HCEC 1CT (cell line): ENCODE results near the gene TFB1M.
"Not testable (repeated sequence)": the region's sequence is repeated elsewhere in the genome, so short reads cannot be mapped to it uniquely, and the experiment has no call there.

Source experiments
- DNase-seq: peaks from one replicate; pipeline ENCODE4 v3.0.0-alpha.2; 2017

Gene TFB1M

DNA sequence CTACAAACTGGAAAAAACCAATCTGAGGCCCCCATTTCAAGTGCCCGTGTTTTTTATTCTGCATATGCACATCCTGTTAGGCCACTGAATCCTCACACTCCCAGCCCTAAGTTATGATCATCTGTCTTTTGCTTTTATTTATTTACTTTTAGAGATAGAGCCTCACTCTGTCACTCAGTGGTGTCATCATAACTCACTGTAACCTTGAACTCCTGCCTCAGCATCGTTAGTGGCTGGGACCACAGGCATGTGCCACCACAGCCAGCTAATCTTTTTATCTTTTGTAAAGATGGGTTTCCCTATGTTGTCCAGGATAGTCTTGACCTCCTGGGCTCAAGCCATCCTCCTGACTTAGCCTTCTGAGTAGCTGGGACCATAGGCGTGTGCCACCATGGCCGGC is 80.1 kb downstream of the TFB1M start:
- no peak for DNase-seq

DNA sequence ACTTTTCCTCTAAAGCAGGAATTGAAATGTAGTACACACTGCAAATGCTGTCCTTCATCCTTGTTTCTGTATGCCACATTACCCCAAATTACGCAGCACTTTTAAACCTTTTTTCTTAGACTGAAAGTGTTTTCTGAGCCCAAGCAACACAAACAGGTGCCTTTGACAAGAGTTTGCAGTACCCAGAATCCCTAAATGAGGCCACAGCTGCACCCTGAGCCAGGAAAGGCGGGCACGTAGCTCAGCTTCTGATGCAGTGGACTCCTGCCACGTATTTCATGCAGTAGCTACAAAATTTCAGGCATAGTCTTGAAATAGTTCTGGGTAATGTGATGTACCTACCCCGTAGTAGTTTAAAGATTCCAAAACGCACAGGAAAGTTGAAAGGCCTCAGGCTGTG is 81.4 kb downstream of the TFB1M start:
- no peak for DNase-seq

DNA sequence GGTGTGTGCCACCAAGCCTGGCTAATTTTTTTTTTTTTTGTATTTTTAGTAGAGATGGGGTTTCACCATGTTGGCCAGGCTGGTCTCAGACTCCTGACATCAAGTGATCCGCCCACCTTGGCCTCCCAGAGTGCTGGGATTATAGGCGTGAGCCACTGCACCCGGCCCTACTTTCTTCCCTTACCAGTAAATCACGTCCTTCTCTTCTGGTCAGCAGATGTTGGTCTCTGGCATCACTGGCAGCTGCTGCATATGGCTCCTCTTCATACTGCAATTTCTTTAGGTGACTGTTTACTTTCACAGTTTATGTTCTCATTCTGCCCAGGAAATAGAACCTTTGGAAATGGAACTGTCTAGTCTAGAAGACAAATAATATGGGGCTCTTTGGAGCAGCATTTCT is 83.3 kb downstream of the TFB1M start:
- DNase-seq, result not testable (repeated sequence)

- DNase-seq, result no peak
Measured at GRCh38 chr6:155228546-155229166, 85.6 kb downstream of the TFB1M start.

DNA sequence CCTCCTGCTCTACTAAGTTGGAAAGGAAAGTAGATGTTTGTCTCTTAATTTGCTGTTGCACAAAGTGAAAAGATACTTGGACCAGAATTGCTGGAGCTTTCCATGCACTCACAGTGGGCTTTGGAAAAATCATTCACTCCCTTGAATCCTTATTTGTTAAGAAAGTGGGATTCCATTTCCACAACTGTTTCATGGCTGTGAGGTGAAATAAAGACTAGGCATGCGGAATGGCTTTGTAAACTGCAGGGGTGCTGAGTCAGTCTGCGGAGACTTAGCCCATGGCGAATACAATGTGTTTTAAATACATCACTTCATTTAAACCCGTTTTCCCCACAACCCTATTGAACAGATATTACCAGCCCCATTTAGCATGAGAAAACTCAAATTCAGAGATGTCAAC is 87.2 kb downstream of the TFB1M start:
- DNase-seq, result no peak

DNA sequence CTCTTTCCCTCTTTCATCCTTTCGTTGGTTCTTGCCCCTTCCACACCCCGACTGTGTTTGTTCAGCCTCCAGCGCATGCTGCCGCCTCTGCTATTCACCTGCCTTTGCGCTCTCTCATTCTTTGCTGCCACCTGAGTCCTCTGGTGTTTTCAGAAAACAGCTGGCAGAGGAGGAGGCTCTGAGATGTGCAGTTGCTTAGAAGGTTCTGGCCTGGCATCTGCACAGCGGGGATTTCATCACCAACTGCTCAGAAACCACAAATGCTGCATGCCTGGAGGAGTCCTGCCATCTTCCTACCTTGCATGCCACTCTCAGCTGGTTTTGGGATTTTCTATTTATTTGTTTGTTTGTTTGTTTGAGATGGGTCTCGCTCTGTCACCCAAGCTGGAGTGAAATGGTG is 89.7 kb downstream of the TFB1M start:
- no peak for DNase-seq

- peak; percentile 84 for DNase-seq
Measured at GRCh38 chr6:155223646-155224451, 90.4 kb downstream of the TFB1M start.

- DNase-seq, result no peak
Measured at GRCh38 chr6:155222506-155222905, 91.8 kb downstream of the TFB1M start.

DNA sequence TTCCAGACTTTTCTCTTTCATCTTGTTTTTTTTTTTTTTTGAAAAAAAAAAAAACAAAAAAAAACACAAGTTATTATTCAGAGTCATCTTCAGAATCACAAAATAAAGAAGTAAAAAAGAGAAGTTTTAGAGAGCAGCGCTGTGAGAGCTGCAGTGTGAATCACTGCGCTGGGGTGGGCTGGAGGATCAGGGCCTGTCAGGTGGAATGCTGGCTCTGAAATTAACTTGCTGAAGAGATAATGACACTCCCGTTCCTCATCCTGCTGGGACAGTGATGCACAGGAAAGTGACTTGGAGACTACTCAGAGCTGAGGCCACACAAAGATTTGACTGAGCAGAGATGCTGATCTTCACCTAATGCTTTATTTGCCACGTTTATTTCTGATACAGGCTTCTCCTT is 93.2 kb downstream of the TFB1M start:
- no peak for DNase-seq

GRCh38 chr6:155219858-155220301 is 94.4 kb downstream of the TFB1M start:
- no peak for DNase-seq

DNA sequence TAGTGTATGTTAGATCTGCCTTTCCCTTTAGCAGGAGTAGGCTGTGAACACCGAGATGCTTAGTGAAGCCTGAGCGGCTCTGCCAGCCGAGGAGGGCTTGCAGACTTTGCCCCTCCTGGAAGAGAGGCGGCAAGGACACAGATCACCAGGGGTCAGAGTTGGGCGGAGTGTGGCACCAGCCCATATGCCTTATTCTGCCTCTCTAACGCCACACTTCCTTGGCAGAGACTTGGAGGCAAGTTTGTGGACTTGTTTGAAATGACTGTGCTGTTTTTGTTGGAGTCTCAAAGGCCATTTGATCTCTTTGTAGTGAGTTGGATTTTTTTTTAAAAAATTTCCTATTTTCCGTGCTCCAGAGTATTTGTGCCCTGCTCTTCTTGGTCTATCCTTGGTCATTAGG is 95.0 kb downstream of the TFB1M start:
- no peak for DNase-seq

DNA sequence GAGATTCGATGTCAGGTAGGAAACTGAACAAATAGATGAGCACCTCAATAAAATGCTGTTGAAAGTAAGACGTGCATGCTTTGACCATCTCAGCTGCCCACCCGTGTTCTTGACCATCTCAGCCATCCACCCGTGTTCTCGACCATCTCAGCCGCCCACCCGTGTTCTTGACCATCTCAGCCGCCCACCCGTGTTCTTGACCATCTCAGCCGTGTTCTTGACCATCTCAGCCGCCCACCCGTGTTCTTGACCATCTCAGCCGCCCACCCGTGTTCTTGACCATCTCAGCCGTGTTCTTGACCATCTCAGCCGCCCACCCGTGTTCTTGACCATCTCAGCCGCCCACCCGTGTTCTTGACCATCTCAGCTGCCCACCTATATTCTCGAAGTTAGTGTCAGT is 95.6 kb downstream of the TFB1M start:
- not testable (repeated sequence) for DNase-seq

GRCh38 chr6:155216312-155217046 is 97.8 kb downstream of the TFB1M start:
- no peak for DNase-seq

DNA sequence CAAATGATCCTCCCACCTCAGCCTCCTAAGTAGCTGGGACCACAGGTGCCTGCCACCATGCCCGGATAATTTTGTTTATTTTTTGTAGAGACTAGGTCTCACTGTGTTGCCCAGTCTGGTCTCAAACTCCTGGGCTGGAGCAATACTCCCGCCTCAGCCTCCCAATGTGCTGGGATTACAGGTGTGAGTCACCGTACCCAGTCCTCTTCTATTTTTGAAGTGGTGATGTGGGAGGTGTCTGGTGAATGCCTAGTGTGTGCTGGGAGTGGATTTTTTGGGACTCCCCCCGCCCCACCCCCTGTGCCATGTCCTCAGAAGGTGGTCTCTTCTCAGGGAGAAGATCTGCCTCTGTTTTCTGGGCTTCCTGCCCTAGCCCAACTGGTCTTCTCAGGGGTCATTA is 98.4 kb downstream of the TFB1M start:
- no peak for DNase-seq

- DNase-seq, result no peak
Measured at GRCh38 chr6:155213611-155214372, 100.5 kb downstream of the TFB1M start.

DNA sequence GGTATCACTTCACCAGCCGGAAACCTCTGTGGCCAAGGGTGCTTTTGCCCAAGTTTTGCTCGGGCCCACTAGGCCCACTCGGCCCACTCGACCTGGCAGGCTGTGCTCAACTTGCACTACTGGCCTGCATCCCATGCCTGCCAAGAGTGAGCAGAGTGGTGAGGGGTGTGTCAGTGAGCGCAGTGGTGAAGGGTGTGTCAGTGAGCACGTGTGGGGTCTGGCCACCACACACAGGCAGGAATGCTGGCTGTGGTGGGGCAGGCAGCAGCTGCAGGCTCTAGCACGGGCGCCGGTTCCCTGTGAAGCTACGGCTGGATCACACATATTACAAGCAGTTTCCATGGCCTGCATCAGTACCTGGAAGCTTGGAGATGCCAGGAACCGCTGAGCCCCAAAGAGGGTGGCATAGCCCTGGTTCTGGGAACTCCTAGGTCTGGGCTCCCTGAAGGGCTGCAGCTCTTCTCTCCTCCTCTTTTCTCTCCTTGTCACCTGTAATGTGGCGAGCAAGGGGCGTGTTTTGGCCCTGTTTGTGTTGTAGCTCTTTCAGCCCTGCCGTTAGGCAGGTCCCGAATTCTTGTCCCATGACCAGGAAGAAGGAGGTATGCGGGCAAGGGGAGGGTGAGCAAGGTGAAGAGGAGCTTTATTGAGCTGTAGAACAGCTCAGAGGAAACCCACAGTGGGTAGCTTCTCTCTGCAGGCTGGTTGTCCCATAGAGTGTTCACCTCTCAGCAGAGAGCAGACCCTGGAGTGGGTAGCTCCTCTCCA is 101.5 kb downstream of the TFB1M start:
- DNase-seq, result no peak

GRCh38 chr6:155212106-155212505 is 102.2 kb downstream of the TFB1M start:
- no peak for DNase-seq

DNA sequence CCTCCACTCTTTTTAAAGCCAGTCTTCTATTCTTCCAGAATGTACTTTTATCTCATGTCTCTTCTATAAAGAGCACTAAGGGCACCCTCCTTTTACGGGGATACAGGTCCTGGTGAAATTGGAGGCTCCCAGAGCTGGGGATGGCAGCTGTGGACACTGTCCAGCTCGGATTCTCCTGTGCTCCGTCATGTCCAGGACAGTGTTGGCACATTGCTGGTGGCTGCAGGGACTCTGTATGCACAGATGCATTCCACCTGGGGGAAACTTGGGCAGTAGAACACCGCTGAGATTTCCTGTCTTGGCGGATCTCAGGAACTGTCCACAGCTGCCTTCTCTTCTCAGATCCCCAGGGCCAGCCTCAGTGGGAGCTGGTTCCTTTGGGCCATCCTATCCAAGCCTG is 107.1 kb downstream of the TFB1M start:
- no peak for DNase-seq
